ENCODE measurements around the gene EGLN3.

DNA sequence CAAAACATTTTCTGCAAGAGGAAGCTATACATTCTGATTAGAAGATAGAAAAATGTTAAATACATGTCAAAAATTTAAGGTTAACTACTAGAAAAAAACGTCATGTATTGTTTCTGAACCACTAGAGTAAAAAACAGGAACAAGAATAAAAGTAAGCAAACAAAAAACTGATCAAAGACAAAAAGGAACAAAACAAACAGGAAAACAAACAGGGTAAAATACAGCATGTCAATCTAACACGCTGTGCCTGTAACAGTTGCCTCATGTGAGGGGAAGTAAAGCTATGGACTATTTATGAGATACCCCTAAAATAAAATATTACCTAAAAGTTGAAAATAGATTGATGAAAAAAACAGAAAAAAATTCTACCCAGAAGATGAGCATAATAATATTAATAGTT lies 43.9 kb downstream of the EGLN3 start:
- TF ChIP-seq, protein P1, sequence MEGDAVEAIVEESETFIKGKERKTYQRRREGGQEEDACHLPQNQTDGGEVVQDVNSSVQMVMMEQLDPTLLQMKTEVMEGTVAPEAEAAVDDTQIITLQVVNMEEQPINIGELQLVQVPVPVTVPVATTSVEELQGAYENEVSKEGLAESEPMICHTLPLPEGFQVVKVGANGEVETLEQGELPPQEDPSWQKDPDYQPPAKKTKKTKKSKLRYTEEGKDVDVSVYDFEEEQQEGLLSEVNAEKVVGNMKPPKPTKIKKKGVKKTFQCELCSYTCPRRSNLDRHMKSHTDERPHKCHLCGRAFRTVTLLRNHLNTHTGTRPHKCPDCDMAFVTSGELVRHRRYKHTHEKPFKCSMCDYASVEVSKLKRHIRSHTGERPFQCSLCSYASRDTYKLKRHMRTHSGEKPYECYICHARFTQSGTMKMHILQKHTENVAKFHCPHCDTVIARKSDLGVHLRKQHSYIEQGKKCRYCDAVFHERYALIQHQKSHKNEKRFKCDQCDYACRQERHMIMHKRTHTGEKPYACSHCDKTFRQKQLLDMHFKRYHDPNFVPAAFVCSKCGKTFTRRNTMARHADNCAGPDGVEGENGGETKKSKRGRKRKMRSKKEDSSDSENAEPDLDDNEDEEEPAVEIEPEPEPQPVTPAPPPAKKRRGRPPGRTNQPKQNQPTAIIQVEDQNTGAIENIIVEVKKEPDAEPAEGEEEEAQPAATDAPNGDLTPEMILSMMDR (IDR thresholded peaks at IDR 0.05): no peak
- TF ChIP-seq POLR2A (IDR thresholded peaks at IDR 0.05) (no peak), POLR2AphosphoS5 (IDR thresholded peaks at IDR 0.05) (no peak)
